K562 (cell line): Measurements from ENCODE around the gene ZNF709. TPM values are rescaled to one million over a fixed set of nuclear protein-coding genes. Genes with fewer than 3 reads are reported as not detected.
"Not testable (repeated sequence)": the region's sequence is repeated elsewhere in the genome, so short reads cannot be mapped to it uniquely, and the experiment has no call there.

ENCODE experiments used
- ATAC-seq: fragments of 200-7000 bp; cut with Tn5 transposase; 3 replicates; pipeline ENCODE4 v1.9.1; 2020; ENCODE audit warnings: moderate library complexity
- BruUV-seq: library from RNA; stranded (reverse); fragments of 400-500 nt; replicated peaks from 2 replicates; lab custom pipeline; 2021; lab: Mats Ljungman, UMichigan
- CTCF ChIA-PET: fragments of 300-600 bp; formaldehyde crosslinking; extraction: SDS; loops from one replicate; lab custom pipeline; 2021; ENCODE audit warnings: low intra/inter-chr PET ratio; lab: Yijun Ruan, JAX
- POLR2A ChIA-PET: fragments of 300-600, 350-650 bp; sonication (Branson Sonifier 250); formaldehyde crosslinking; extraction: SDS; loops from one replicate; lab custom pipeline; 2021; ENCODE audit warnings: antibody characterized with exemption, inconsistent platforms; lab: Yijun Ruan, JAX
- DNase-seq, 4 experiments: peaks; one replicate each; pipeline versions ENCODE4 v3.0.0 to v3.0.0-alpha.2; 2011 to 2018; ENCODE audit warnings: low spot score in 3 of 4, mixed read lengths in 3 of 4; ENCODE audit errors: extremely low read depth in 1 of 4
- FAIRE-seq: peaks from 2 replicates; lab custom pipeline; 2011; peaks lifted over from hg19 to GRCh38; lab: Jason Lieb, UNC
- H2AFZ ChIP-seq: 2 replicates; pipeline ENCODE4 v1.6.0; 2011; ENCODE audit warnings: low read depth, low read length, control low read depth, inconsistent platforms
- H3K27ac ChIP-seq: fragments of 200-600 bp; 3 replicates; pipeline ENCODE4 v1.8.0; 2011; ENCODE audit warnings: low read depth, mild to moderate bottlenecking, control low read depth, inconsistent platforms, low read length, moderate library complexity, mixed read lengths; ENCODE audit errors: extremely low read depth
- H3K27me3 ChIP-seq, 2 experiments: fragments of 300-600 bp in 1 of 2; 2 replicates in 1 of 2; 3 replicates in 1 of 2; pipeline versions ENCODE4 v1.6.0 to v1.8.0; 2011; ENCODE audit warnings: inconsistent platforms in 2 of 2, low read length in 2 of 2, mild to moderate bottlenecking in 1 of 2, mixed read lengths in 1 of 2, moderate library complexity in 1 of 2; ENCODE audit not compliant: control insufficient read depth in 2 of 2, insufficient read depth in 2 of 2
- H3K36me3 ChIP-seq: fragments of 300-600 bp; 3 replicates; pipeline ENCODE4 v1.8.0; 2011; ENCODE audit warnings: mild to moderate bottlenecking, low read length, inconsistent platforms; ENCODE audit not compliant: control insufficient read depth, insufficient read depth
- H3K4me1 ChIP-seq, 2 experiments: fragments of 200-600 bp in 1 of 2; replicated peaks in 1 of 2; 2 replicates in 1 of 2; 3 replicates in 1 of 2; pipeline versions ENCODE4 v1.5.1 to v1.8.0; 2011; ENCODE audit warnings: inconsistent platforms in 2 of 2, low read length in 2 of 2, mild to moderate bottlenecking in 1 of 2, mixed read lengths in 1 of 2, moderate library complexity in 1 of 2; ENCODE audit not compliant: control insufficient read depth in 2 of 2, insufficient read depth in 2 of 2
- H3K4me2 ChIP-seq: 2 replicates; pipeline ENCODE4 v1.6.1; 2011; ENCODE audit warnings: low read length, control low read depth, inconsistent platforms, mixed read lengths; ENCODE audit not compliant: insufficient read depth
- H3K4me3 ChIP-seq: fragments of 200-600 bp; sonication (generic), shearing (Covaris generic); 2 replicates; pipeline ENCODE4 v1.5.1; 2016; ENCODE audit warnings: control low read depth, inconsistent platforms
- H3K79me2 ChIP-seq: fragments of 200-600 bp; 3 replicates; pipeline ENCODE4 v1.8.0; 2011; ENCODE audit warnings: low read length, inconsistent platforms; ENCODE audit not compliant: control insufficient read depth, insufficient read depth
- H3K9ac ChIP-seq, 2 experiments: 2 replicates each; pipeline versions ENCODE4 v1.6.0 to v1.6.1; 2011; ENCODE audit warnings: low read depth in 2 of 2, low read length in 2 of 2, control low read depth in 1 of 2, inconsistent platforms in 1 of 2, mild to moderate bottlenecking in 1 of 2, mixed read lengths in 1 of 2; ENCODE audit not compliant: insufficient read depth in 1 of 2
- H3K9me1 ChIP-seq: one replicate; pipeline ENCODE4 v1.6.0; 2011; ENCODE audit warnings: inconsistent platforms, mild to moderate bottlenecking, low read length, moderate library complexity; ENCODE audit not compliant: control insufficient read depth, insufficient read depth
- H3K9me3 ChIP-seq: replicated peaks from 2 replicates; pipeline ENCODE4 v1.5.1; 2011; ENCODE audit warnings: low read depth, low read length, inconsistent platforms; ENCODE audit not compliant: control insufficient read depth, insufficient read depth
- H4K20me1 ChIP-seq: replicated peaks from 2 replicates; pipeline ENCODE4 v1.6.1; 2011; ENCODE audit warnings: low read length, inconsistent platforms, mixed read lengths; ENCODE audit not compliant: control insufficient read depth, insufficient read depth
- CBX3 ChIP-seq, 2 experiments: IDR thresholded peaks; 1 replicate in 1 of 2; 2 replicates in 1 of 2; pipeline ENCODE4 v1.6.1; 2012; ENCODE audit warnings: inconsistent platforms in 2 of 2, low read length in 2 of 2, borderline replicate concordance in 1 of 2, control low read depth in 1 of 2
- CBX5 ChIP-seq: IDR thresholded peaks from 2 replicates; pipeline ENCODE4 v1.6.1; 2014; ENCODE audit warnings: low read depth, borderline replicate concordance
- EP300 ChIP-seq: IDR thresholded peaks from 2 replicates; pipeline ENCODE4 v1.6.1; 2012; ENCODE audit warnings: low read length, improper control_type of control experiment
- RFX1 ChIP-seq: fragments of 450-650 bp; IDR thresholded peaks from 2 replicates; pipeline ENCODE4 v1.6.1; 2016; ENCODE audit warnings: mild to moderate bottlenecking, moderate library complexity
- ZNF280A ChIP-seq: fragments of 450-650 bp; IDR thresholded peaks from 2 replicates; pipeline ENCODE4 v1.6.1; 2018; ENCODE audit warnings: mild to moderate bottlenecking, low read depth; ENCODE audit not compliant: partially characterized antibody
- WGBS: fragments of 100-300 bp; shearing (Covaris generic); methylation state at CpG from one replicate; pipeline ENCODE4 v1.1.6; 2016; ENCODE audit warnings: low coverage, mixed read lengths; ENCODE audit not compliant: insufficient coverage; ENCODE audit errors: missing lambda C conversion rate; 5-methylcytosine and 5-hydroxymethylcytosine counted together
- in situ Hi-C: fragments of 300-500 bp; cut with MboI; formaldehyde crosslinking; loops from 4 replicates; pipeline ENCODE4 v1.15.0; 2018; ENCODE audit warnings: inconsistent platforms, mixed read lengths
- intact Hi-C: fragments of 100-400 bp; cut with micrococcal nuclease; formaldehyde crosslinking; loops from 2 replicates; pipeline ENCODE4 v1.14.2; 2022
- polyA plus RNA-seq, 8 experiments: library from polyadenylated mRNA; depleted of rRNA in 4 of 8; stranded (reverse) in 5 of 8; unstranded in 3 of 8; fragments of >200 nt; fragmentation: Nextera tagmentation in 2 of 8; fragmentation: Illumina TruSeq in 1 of 8; extraction: Ambion mirVana in 2 of 8; extraction: Trizol in 1 of 8; gene quantifications; 2 replicates each; pipeline versions ENCODE4 v1.2.1 to v1.2.3, GENCODE V29; 2011 to 2014; ENCODE audit warnings: inconsistent platforms in 1 of 8, missing spikeins in 1 of 8
- total RNA-seq, 7 experiments: library from RNA; depleted of rRNA in 6 of 7; stranded (reverse); fragments of >200 nt in 6 of 7; fragmentation: Illumina TruSeq in 2 of 7; extraction: Trizol in 2 of 7; gene quantifications; 2 replicates each; pipeline versions ENCODE4 v1.2.1 to v1.2.3, GENCODE V29; 2011 to 2021; ENCODE audit warnings: low replicate concordance in 1 of 7

Gene ZNF709
- total and polyA plus RNA-seq, 9 of the 15 experiments (the other 6 are each of a cell fraction or from before 2014, with no cell fraction given) = 0.07 to 0.69 (median 0.18) TPM

- Histone ChIP-seq H3K9me3 (no peaks in the 10 kb centered on the region; the same call in 1 of the 2 replicates), H4K20me1 (no peaks in the 10 kb centered on the region), H3K4me3 (no peak overlapping the region), H3K79me2 (no peaks in the 10 kb centered on the region), H3K9me1 (no peaks in the 10 kb centered on the region), H3K4me1 (no peaks in the 10 kb centered on the region), H2AFZ (no peak overlapping the region), H3K36me3 (no peaks in the 10 kb centered on the region), H3K9ac (no peak overlapping the region), H3K27me3 (no peaks in the 10 kb centered on the region), H3K4me2 (no peak overlapping the region), H3K27ac (no peak overlapping the region)
- DNase-seq (no peak), ATAC-seq (no peak), FAIRE-seq (no peak)
- ChIA-PET POLR2A (interaction anchor here (0.6 kb wide), 2 partner anchors 22 to 25 kb away, joined by 3 read pairs; no protein-coding TSS in a partner anchor), CTCF (no interaction called here)
- TF ChIP-seq RFX1 = peak; percentile 17; the same call in 1 of the 2 replicates
- no peak for TF ChIP-seq EP300
- intact Hi-C loops (no loop called here), in situ Hi-C loops (no loop called here)
- no TSS peak for BruUV-seq
- WGBS = 15% methylated on average over 2 of the region's 2 CpGs
Observed at GRCh38 chr19:12425236-12425887, 59.3 kb downstream of the ZNF709 start.

DNA sequence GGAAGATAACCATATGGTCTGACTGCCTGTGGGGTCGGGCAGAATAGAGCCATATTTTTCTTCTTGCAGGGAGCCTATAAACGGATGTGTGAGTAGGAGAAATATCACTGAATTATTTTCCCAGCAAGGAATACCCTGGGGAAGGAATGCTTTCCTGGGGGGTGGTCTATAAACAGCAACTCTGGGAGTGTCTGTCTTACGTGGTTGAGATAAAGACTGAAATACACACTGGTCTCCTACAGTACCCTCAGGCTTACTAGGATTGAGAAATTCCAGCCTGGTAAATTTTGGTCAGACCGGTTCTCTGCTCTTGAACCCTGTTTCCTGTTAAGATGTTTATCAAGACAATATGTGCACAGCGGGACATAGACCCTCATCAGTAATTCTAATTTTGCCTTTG is 67.3 kb downstream of the ZNF709 start:
- H3K9me3 ChIP-seq, H3K4me2 ChIP-seq, H3K9ac ChIP-seq, H3K79me2 ChIP-seq, H4K20me1 ChIP-seq, FAIRE-seq, H3K27me3 ChIP-seq, BruUV-seq, POLR2A ChIA-PET, H3K36me3 ChIP-seq, H3K4me1 ChIP-seq, H2AFZ ChIP-seq, H3K9me1 ChIP-seq, H3K4me3 ChIP-seq, in situ Hi-C loops, DNase-seq, H3K27ac ChIP-seq, CTCF ChIA-PET, intact Hi-C loops, ATAC-seq: not testable (repeated sequence)
- TF ChIP-seq ZNF280A (peak; percentile 14), CBX3 (IDR thresholded peaks at IDR 0.05; ENCODE audit: borderline replicate concordance in 1 of 2, low read length in 2 of 2) (0 out of 3 replicates have a peak, but pooled peaks of 1 of the 2 experiments have one; percentile 28), CBX5 (peak; percentile 60; the same call in 1 of the 2 replicates)
- 2% methylated on average over 4 of the region's 5 CpGs for WGBS
